ENCODE data around the gene NUDT12. TPM values are rescaled to one million over a fixed set of nuclear protein-coding genes. Genes with fewer than 3 reads are reported as not detected.

Gene NUDT12
- total RNA-seq, 1 donor, result 19.9 TPM

DNA sequence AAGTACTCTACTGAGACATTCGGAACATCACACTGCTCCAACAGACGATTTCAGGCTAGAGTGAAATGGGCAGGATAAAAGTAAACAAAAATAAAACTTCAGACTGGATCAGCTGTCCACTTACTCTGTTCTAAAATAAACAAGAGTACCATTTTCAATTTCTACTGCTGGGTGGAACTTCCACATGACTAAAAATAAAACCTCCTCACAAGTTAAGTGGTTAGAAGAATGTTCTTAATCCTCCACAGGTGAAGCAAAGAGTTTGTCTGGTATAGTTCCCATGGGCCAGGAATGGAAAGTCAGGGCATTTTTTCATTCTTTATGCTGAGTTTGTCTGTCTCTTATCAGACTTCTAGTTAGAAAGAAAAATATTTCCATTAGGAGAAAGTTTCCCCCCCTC is 15.7 kb downstream of the NUDT12 start:
- DNase-seq (ENCODE audit: low read depth), result no peak
- TF ChIP-seq, protein P1, sequence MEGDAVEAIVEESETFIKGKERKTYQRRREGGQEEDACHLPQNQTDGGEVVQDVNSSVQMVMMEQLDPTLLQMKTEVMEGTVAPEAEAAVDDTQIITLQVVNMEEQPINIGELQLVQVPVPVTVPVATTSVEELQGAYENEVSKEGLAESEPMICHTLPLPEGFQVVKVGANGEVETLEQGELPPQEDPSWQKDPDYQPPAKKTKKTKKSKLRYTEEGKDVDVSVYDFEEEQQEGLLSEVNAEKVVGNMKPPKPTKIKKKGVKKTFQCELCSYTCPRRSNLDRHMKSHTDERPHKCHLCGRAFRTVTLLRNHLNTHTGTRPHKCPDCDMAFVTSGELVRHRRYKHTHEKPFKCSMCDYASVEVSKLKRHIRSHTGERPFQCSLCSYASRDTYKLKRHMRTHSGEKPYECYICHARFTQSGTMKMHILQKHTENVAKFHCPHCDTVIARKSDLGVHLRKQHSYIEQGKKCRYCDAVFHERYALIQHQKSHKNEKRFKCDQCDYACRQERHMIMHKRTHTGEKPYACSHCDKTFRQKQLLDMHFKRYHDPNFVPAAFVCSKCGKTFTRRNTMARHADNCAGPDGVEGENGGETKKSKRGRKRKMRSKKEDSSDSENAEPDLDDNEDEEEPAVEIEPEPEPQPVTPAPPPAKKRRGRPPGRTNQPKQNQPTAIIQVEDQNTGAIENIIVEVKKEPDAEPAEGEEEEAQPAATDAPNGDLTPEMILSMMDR (IDR thresholded peaks at IDR 0.05; ENCODE audit: insufficient read depth, low read depth, low read length), result no peak
- H3K4me3 ChIP-seq (ENCODE audit: low read depth, low read length), result no peak overlapping the region

GRCh38 chr5:103542441-103542840 is 20.1 kb downstream of the NUDT12 start:
- DNase-seq (ENCODE audit: low read depth), result peak; percentile 50
- TF ChIP-seq, protein P1 (IDR thresholded peaks at IDR 0.05; ENCODE audit: insufficient read depth, low read depth, low read length), result no peak
- H3K4me3 ChIP-seq (ENCODE audit: low read depth, low read length), result no peak overlapping the region

GRCh38 chr5:103541569-103541968 is 21.0 kb downstream of the NUDT12 start:
- DNase-seq (ENCODE audit: low read depth), result no peak
- TF ChIP-seq, protein P1 (IDR thresholded peaks at IDR 0.05; ENCODE audit: insufficient read depth, low read depth, low read length), result no peak

GRCh38 chr5:103541114-103541513 is 21.5 kb downstream of the NUDT12 start:
- TF ChIP-seq, protein P1 (IDR thresholded peaks at IDR 0.05; ENCODE audit: insufficient read depth, low read depth, low read length), result no peak
- DNase-seq (ENCODE audit: low read depth), result no peak
- H3K4me3 ChIP-seq (ENCODE audit: low read depth, low read length), result no peak overlapping the region

More at GRCh38 chr5:103541569-103541968, 21.0 kb downstream of the NUDT12 start:
- H3K4me3 ChIP-seq (ENCODE audit: low read depth, low read length), result no peak overlapping the region

DNA sequence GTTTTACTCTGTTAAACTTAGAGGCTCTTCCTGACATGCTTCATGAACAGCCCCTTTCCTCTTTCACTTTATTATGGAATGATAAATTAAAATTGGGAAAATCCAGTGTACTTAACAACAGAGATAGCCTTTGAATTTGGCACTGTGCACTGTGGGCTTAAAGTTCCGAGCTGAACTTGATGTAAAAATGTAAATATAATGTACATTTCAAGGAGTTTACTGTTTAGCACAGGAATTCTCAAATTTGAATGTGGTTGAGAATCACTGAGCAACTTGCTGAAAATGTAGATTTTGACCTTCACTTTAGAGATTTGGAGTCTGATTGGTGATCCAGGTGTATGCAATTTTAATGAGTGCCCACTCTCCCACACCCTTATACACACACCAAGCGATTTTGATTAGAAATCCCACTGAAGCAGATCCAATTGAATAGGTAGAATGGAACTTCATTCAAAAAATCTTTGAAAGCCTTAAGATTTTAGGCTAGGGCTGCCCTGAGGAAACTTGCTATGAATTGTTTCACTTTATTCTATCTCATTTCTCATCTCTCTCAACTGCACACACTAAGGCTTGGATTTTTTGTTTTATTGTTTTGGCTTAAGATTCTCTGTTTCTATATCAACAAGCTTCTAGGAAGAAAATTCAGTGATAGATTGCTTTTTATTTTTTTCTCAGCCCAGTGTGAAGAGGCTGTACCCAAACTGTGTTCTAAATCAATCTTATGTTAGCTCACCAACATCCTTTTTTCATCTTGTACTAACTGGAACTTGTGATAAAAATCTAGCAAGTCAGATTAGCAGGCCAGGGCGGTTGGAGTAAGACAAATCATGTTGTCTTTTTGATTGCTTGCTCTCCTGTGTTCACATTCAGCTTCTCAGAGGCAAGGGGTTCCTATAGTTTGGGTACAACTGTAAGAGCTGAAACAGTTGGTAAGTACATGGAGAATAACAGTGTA is 22.9 kb downstream of the NUDT12 start:
- DNase-seq (ENCODE audit: low read depth), result peak; percentile 14
- TF ChIP-seq, protein P1 (IDR thresholded peaks at IDR 0.05; ENCODE audit: insufficient read depth, low read depth, low read length), result no peak
- H3K4me3 ChIP-seq (ENCODE audit: low read depth, low read length), result no peak overlapping the region

- TF ChIP-seq, protein P1 (IDR thresholded peaks at IDR 0.05; ENCODE audit: insufficient read depth, low read depth, low read length), result no peak
- no peak overlapping the region for H3K4me3 ChIP-seq (ENCODE audit: low read depth, low read length)
- DNase-seq (ENCODE audit: low read depth), result peak; percentile 41
Observed at GRCh38 chr5:103532086-103532734, 30.4 kb downstream of the NUDT12 start.
